HG03521 (cell line): Measurements from ENCODE around the gene MSL1.
A peak's percentile ranks its signal among the peaks of the same experiment; 100 is the strongest.

ENCODE experiments used
- ATAC-seq: cut with Tn5 transposase; IDR thresholded peaks from one replicate; pipeline ENCODE4 v1.9.1; 2021; ENCODE audit warnings: mild to moderate bottlenecking, moderate library complexity; ENCODE audit not compliant: unreplicated experiment

The MSL1 gene

GRCh38 chr17:40121181-40122135 is at the start of gene MSL1:
Gene MSL1 (plus strand): TSS chr17:40121971. CDS start chr17:40122613, 642 bp downstream.
- ATAC-seq = peak; percentile 58

- ATAC-seq = no peak
Measured at GRCh38 chr17:40072040-40072734, 49.6 kb upstream of the MSL1 start.

GRCh38 chr17:40072735-40073346 is 48.9 kb upstream of the MSL1 start:
- ATAC-seq = no peak

- no peak for ATAC-seq
Measured at GRCh38 chr17:40073454-40074174, 48.2 kb upstream of the MSL1 start.

- ATAC-seq = no peak
Measured at GRCh38 chr17:40074175-40074512, 47.6 kb upstream of the MSL1 start.

GRCh38 chr17:40074871-40075200 is 46.9 kb upstream of the MSL1 start:
- ATAC-seq = no peak

- no peak for ATAC-seq
Measured at GRCh38 chr17:40075201-40075941, 46.4 kb upstream of the MSL1 start.

GRCh38 chr17:40075942-40076498 is 45.8 kb upstream of the MSL1 start:
- no peak for ATAC-seq

GRCh38 chr17:40076591-40076990 is 45.2 kb upstream of the MSL1 start:
- ATAC-seq = no peak

- no peak for ATAC-seq
Measured at GRCh38 chr17:40079545-40079944, 42.2 kb upstream of the MSL1 start.

- no peak for ATAC-seq
Measured at GRCh38 chr17:40084477-40084876, 37.3 kb upstream of the MSL1 start.

GRCh38 chr17:40086150-40087044 is 35.4 kb upstream of the MSL1 start:
- ATAC-seq = no peak

- ATAC-seq = no peak
Measured at GRCh38 chr17:40087049-40087794, 34.5 kb upstream of the MSL1 start.

GRCh38 chr17:40087903-40088718 is 33.7 kb upstream of the MSL1 start:
- ATAC-seq = no peak

- ATAC-seq = no peak
Measured at GRCh38 chr17:40089077-40089895, 32.5 kb upstream of the MSL1 start.

GRCh38 chr17:40090237-40091119 is 31.3 kb upstream of the MSL1 start:
- no peak for ATAC-seq
